HepG2 (cell line): Measurements from ENCODE around the gene DSCAML1.

Experiments used
- CENPX ChIP-seq: sonication (generic); formaldehyde crosslinking; IDR thresholded peaks from 2 replicates; pipeline ENCODE4 v1.9.0; 2021; ENCODE audit warnings: mild to moderate bottlenecking, missing genetic modification reagents, moderate library complexity
- KDM1A ChIP-seq: IDR thresholded peaks from 2 replicates; pipeline ENCODE4 v1.6.1; 2016; ENCODE audit warnings: missing compliant biosample characterization
- ZBTB7A ChIP-seq: sonication (generic); formaldehyde crosslinking; IDR thresholded peaks from 2 replicates; pipeline ENCODE4 v1.8.0; 2022; ENCODE audit warnings: mild to moderate bottlenecking, missing genetic modification reagents
- ZNF205 ChIP-seq: IDR thresholded peaks from 2 replicates; pipeline ENCODE4 v1.6.1; 2018; ENCODE audit warnings: missing biosample characterization, missing genetic modification reagents
- ZNF672 ChIP-seq: sonication (generic); formaldehyde crosslinking; IDR thresholded peaks from 2 replicates; pipeline ENCODE4 v1.8.1; 2022; ENCODE audit warnings: missing genetic modification reagents
- TF ChIP-seq, protein P1 (sequence below): sonication (generic); formaldehyde crosslinking; IDR thresholded peaks from 2 replicates; pipeline ENCODE4 v1.5.0; 2020; ENCODE audit warnings: mild to moderate bottlenecking, missing genetic modification reagents, moderate library complexity

DNA sequence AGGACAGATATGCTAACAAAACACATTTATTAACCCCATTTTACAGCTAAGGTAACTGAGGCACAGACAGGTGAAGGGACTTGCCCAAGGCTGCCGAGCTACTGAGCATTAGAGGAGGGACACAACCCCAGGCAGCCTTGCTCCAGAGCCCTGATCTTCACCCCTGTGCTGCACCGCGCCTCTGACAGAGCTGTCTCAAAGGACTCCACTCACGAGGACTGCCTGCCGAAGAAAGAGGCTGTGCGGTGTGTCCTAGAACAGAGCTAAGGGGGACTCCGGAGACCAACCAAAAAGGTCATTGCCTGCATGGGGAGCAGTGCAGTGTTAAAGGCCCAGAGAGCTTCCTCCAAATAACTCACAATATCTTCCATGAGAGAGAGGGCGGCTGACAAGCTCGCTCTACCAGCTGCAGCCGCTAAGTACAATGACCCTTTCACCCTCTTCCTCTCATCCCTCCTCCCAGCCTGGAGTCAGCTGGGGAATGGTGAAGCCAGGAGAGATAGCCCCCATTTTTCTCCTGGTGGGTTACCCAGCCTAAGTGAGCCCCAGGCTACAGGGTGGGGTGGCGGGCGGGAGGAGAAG lies 119.2 kb downstream of the DSCAML1 start:
- TF ChIP-seq, protein P1, sequence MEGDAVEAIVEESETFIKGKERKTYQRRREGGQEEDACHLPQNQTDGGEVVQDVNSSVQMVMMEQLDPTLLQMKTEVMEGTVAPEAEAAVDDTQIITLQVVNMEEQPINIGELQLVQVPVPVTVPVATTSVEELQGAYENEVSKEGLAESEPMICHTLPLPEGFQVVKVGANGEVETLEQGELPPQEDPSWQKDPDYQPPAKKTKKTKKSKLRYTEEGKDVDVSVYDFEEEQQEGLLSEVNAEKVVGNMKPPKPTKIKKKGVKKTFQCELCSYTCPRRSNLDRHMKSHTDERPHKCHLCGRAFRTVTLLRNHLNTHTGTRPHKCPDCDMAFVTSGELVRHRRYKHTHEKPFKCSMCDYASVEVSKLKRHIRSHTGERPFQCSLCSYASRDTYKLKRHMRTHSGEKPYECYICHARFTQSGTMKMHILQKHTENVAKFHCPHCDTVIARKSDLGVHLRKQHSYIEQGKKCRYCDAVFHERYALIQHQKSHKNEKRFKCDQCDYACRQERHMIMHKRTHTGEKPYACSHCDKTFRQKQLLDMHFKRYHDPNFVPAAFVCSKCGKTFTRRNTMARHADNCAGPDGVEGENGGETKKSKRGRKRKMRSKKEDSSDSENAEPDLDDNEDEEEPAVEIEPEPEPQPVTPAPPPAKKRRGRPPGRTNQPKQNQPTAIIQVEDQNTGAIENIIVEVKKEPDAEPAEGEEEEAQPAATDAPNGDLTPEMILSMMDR = no peak
- TF ChIP-seq KDM1A (CRISPR knock-in tag) (no peak), ZNF205 (CRISPR knock-in tag) (no peak), CENPX (no peak), ZBTB7A (no peak), ZNF672 (no peak)
